GM21786 (cell line): ENCODE results near the gene PHACTR3.

Experiments
- ATAC-seq: cut with Tn5 transposase; IDR thresholded peaks from one replicate; pipeline ENCODE4 v1.9.1; 2021; ENCODE audit not compliant: unreplicated experiment

Gene PHACTR3

DNA sequence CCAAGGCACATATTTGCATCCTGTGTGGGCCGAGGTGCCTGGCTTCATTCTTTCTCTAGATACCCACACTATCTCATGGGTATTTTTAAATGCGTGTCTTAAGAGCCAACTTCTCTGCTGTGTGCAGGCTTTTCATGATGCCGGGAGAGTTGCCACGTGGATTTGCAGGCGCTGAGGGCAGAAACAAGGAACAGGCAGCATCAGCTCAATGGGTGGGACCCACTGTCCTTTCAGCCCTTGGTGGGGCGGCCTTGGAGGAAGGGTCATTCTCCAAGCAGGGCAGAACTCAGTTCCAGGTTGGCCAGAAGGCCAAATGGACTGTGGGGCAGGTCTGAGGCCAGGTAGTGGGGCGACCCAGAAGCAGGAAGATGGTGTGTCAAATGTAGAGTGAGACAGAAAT, 84.7 kb downstream of the PHACTR3 start:
- no peak for ATAC-seq

DNA sequence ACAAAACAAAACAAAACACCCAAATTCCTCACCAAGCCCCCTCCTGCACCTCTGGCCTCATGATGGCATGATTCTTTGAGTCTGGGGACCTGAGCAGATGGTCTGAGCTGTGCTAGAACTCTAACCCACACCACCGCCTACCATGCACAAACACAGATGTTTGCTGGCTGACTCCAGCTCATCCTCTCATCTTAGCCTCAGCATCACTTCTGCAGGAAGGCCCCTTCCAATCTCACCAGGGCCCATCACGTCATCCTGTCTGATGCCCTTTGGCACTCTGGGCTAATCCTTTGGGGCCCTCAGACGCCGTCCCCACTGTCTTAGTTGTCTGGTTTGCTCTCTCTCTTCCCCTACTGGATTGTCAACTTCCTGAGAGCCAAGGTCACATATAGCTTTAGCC, 85.8 kb downstream of the PHACTR3 start:
- no peak for ATAC-seq

DNA sequence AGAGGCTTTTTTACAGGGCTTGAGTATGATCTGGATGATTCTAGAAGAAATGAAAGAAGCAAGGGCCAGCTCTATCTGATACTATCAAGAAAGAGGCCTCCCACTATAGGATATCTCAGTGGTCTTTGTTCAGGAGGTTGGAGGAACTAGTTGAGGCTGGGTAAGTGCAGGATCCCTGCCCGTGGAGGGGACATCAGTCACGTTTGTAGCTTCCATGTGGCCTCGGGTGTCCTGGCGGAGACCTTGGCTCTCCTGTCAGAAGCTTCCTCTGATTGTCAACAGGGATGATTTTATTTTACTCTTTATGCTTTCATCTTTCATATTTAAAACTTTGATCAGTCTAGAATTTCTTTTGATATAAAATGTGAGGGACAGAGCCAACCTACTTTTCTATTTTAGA, 86.6 kb downstream of the PHACTR3 start:
- ATAC-seq = no peak

DNA sequence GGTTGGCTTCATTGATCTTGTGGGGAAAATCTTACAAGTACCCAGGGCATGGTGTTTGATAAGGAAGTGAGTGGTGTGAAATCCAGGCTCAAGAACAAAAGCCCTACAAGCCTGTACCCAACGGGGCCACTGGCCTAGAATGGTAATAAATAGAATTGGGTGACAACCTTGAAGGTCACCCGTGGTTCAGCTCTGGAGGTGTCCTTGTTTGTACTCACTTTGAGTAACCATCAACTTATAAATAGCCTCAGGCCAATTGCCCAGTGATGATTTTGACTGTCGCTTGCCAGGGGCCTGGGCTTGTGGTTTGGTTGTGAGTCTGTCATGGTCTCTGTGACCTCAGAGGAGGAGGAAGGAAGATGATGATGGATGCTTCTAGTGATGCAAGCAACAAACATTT, 87.8 kb downstream of the PHACTR3 start:
- ATAC-seq = no peak

DNA sequence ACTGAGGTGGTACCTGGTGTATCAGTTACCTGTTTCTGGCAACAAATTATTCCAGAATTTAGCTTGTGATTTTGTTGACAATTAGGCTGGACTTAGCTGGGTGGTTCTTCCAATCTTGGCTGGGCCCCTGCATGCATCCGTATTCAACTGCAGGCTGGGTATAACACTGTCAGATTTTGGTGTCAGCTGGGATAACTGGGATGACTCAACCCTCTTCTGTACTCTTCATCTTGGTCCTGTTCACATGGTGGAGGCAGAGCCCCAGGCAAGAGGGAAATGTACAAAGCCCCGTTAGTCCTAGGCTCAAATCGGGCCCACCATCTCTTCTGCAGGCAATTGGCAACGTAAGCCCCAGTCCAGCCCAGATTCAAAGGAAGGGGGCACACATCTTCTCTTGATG, 89.2 kb downstream of the PHACTR3 start:
- ATAC-seq = no peak

DNA sequence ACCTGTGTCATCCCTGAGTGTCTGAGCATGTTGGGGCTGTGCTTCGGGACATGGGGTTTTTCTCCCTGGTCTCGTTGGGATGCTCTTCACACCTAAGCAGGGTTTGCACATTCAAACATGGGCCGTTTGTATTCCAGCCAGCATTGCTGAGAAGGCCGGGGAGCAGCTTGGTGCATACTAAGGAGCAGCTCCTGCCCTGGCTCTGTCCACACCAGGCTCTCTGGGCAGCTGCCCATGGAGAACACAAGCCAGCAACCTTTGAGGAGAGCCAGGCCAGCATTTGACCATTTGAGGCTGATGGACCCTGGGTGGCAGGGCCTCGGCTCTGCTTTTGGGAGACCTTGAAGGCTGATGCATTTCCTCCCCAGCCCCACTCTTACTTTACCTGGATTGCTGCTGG, 92.1 kb downstream of the PHACTR3 start:
- ATAC-seq = no peak

DNA sequence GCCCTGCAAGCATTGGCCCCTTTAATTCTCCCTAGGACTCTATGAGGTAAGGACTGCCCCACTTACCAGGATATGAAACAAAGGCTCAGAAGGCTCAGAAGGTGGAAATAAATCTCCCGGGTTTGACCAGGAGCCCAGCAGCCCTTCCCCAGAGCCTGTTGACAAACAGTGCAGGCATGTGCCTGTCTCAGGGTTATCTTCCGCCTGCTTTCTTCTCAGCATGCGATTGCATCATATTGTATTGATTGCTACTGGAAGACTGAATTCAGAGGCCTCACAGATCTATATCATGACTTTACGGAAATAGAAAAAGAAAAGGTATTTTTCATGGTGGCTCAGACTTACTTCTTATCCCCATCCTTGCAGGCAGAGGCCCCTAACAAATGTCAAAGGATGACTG, 92.7 kb downstream of the PHACTR3 start:
- no peak for ATAC-seq

DNA sequence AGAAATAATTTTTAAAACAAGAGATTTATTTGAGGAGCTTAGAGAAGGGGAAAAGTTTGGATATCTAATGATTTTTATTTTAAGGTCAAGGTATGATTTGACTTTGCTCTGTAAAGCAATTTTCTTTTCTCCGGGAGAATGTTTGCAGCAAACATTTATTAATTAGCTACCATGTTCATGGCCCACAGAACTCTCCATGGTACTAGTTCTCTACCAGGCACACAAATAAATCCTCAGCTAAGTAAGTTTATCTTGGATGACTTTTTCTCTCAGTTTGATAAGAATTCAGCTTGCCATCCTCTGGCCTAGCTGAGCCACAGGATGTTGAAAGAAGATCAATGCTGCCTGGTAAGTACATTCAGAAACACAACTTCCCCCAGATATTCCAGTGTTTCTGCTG, 94.3 kb downstream of the PHACTR3 start:
- no peak for ATAC-seq

DNA sequence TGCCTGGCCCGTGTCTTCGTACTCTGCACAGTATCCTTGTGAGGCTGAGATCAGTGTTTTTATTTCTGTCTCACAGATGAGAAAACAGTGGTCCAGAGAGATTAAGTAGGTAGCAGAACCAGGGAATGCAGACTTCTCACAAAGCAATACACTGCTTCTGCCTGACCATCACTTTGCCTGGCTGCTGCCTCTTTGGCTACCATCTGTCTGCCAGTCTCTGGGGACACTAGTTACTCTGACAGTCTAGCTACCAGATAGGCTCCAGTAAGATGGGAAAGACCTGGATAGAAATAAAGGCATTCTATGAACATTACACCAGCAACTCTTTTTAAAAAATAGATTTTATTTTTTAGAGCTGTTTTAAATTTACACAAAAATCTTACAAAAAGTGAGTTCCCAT, 96.9 kb downstream of the PHACTR3 start:
- no peak for ATAC-seq

DNA sequence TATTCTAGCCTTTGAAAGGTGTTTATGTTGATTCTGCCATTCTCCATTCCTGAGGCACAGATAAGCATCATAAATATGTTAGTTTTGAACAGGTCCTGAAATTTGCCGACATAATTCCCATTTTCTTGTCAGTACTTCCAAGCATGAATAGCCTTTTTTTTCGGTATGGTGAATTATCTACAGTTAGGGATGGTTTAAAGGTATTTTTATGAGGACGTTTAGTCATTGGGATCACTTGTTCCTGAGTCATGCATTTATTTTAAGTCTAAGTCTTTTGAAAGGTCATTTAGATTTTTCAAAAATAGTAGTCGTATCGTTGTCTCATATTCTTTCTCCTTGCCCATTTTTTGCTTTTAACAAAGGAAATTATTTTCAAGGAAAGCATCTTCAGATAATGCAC, 98.7 kb downstream of the PHACTR3 start:
- no peak for ATAC-seq

DNA sequence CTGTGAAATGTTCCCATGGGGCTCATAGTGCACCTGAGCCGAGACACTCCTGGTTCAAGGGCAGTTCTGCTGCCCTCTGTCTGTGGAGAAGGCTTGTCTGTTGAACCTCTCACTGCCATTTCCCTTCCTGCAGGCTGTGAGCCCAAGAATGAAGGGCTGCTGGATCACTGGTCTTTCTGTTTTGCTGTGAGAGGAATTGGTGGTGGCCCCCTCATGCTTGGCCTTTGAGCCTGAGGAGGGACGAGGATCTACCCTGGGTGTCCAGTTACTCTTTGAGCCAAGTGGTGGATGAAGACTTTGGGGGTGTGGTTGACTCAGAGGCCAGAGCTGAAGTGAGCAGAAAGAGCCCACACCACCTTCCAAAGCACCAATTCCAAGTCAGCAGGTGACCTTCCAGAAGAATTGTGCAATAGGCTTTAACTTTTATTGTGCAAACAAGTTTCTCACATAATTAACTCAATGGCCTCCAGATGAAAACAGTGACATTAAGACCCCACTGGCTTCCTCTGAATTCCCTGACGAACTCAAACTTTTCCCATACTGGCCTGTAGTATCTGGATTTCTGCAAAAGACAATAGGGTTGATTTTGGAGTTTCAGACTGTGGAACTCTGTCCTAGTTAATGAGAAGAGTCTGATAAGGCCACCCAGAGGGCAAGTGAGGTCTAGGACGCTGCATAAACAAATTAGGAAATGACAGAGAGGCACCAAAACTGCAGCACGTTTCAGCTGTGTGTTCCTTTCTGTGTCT, 101.5 kb downstream of the PHACTR3 start:
- no peak for ATAC-seq

DNA sequence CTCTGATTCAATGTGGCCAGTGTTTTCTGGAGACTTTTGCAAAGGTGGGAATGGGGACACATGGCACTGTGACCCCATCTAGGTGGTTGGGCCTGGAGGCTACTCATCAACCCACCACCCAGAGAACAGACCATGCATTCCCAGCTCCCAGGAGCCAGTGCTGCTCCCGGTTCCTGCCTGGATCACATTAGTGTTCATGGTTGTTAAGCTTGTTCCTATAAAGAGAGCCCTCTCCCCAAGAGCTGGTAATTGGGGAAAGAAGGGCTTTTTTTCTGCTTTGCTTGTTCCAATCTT, 102.0 kb downstream of the PHACTR3 start:
- no peak for ATAC-seq

DNA sequence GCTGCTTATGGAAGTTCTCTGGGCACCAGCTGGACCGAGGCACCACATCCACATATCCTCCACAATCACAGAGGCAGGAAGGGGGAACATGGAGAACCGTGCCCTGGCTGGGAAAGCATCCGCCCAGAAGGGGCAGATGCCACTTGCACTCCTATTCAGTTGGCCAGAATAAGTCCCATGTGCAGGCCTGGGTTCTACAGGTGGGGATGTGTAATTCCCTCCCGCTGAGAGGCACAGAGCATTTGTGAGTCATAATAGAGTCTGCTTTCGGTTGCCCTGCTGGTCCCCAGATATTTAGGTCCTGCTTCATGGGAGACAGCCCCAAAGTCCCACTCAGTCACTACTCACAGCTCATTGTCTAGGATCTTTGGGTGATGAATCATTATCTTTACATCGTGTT, 104.0 kb downstream of the PHACTR3 start:
- no peak for ATAC-seq

DNA sequence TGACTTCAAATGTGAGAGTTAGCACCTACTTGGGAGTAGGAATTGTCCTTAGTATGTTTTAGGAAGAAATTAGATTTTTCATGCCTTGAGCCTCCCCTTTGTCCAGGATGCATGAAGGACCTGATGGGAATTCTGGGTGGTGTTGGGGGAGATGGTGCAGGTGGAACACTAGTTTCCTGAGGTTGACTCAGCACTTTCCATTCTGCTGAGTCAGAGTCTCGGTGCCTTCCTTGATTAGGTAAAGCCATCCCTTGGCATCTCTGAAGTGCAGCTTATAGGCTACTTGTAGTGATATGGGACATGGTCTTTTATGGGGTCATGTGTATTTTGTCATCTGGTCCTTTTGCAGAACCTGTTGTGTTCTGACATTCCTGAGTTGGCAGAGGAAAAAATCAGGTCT, 105.3 kb downstream of the PHACTR3 start:
- ATAC-seq = no peak

DNA sequence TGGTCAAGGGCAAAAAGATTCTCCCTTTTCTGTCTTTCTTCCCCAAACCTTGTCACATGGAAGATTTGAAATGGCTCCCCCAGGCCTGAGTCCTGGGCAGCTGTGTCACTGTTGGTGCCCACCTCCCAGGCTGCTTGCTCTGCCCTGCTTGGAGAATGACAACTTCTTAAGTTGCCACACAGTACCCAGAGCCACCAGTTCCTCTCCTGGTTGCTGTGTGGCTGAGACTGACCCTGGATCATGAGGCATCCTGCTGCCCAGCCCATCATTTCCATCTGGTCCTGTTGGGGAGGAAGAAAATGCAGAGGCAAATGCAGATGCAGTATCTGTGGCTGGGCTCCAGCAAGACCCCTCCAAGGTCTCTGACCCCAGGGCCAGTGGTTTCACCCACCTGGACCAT, 113.7 kb downstream of the PHACTR3 start:
- no peak for ATAC-seq

DNA sequence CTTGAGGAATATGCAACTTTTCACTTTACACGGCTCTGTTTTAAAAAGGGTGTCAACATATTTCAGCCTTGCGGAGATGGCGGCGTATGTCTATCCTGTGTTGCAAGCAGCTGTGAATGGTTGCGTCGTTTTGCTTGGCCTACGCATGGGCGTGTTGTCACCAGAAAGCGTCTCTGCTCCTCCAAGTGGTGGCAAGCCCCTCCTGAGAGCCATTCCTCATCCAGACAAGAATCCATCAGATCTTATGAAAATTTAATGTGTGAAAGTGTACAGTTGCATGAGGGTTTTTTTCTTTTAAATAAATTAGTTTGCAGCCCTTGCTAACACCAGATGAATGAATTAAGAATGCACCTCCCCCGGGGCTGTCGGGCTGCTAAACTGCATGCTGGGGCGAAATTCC, 114.4 kb downstream of the PHACTR3 start:
- no peak for ATAC-seq

DNA sequence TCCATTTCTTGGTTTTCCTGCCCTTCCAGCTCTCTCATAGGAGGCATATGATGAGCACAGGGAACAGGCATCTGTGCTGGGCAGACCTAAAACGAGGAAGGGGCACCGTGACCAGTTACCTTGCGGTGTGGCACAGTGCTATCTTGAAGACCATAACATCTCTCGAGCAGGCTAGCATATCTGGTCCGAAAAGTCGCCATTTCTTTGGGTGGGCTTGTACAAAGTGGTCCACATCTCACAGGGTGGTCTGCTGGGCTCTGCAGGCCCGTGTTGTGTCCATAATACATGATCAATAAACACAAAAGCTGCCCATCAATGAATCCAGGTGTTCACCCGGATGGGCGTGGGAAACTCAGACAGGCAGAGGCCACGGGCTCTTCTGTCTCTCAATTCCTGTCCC, 115.7 kb downstream of the PHACTR3 start:
- ATAC-seq = no peak

DNA sequence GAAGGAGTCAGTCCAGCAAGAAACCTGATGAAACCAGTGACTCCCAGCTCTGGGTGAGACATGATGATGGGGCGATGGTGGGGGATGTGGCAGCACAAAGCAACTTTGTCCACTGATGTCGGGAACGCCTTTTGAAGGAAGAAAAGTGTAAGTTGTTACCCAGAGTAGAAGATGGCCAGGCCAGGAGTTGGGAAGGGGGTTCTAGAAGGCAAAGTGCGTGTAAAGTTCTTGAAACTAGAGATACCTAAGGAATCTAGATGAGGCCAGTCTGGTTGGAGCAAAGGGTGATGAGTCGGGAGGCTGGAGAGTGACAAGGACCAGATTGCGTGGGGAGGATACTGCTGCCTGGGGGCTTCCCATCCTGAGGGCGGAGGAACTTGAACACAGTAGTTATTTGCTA, 117.0 kb downstream of the PHACTR3 start:
- no peak for ATAC-seq

DNA sequence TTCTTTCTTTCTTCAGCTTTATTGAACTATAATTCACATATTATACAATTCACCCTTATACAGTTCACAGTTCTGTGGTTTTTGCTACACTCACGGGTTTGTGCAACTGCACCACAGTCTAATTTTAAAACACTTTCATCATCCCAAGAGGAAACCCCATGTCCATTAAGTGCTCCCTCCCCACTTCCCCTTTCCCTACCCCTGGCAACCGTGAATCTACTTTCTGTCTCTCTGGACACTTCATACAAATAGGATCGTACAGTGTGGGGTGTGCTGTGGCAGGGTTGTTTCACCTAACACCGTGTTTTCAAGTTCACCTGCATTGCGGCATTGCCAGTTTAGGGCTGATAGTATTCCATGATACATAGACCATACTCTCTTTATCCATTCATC, 118.8 kb downstream of the PHACTR3 start:
- no peak for ATAC-seq

DNA sequence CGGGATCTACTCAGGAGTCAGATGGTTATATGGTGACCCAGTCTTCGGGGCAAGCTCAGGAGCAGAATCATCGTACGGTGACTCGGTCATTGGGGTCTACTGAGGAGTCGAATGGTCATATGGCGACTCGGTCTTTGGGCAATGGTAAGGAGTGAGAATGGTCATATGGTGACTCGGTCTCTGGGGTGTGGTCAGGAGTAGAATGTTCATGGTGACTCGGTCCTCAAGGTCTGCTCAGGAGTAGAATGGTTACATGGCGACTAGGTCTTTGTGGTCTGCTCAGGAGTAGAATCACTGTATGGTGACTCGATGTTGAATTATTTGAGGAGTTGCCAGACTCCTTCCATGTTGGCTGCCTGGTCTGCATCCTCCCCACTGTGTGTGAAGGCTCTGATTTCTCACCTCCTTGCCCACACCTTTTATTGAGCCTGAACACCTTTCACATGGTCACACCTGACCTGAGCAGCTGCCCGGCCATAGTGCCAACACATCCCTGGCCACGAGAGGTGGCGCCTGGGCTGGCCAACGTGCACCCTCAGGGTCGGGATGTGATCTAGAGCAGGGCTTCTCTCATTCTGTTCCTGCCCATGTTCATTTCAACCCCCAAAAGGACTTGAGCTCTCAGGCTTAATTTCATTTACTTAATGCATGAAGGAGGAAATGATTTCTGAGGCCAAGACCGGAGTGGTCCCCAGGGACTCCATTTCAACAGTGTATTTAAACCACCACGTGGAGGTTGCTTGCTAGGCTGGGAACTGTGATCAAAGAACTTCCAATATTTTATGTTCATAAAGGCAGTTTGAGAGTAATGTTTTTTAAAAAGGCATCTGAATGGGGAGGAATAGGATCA, 119.5 kb downstream of the PHACTR3 start:
- no peak for ATAC-seq

DNA sequence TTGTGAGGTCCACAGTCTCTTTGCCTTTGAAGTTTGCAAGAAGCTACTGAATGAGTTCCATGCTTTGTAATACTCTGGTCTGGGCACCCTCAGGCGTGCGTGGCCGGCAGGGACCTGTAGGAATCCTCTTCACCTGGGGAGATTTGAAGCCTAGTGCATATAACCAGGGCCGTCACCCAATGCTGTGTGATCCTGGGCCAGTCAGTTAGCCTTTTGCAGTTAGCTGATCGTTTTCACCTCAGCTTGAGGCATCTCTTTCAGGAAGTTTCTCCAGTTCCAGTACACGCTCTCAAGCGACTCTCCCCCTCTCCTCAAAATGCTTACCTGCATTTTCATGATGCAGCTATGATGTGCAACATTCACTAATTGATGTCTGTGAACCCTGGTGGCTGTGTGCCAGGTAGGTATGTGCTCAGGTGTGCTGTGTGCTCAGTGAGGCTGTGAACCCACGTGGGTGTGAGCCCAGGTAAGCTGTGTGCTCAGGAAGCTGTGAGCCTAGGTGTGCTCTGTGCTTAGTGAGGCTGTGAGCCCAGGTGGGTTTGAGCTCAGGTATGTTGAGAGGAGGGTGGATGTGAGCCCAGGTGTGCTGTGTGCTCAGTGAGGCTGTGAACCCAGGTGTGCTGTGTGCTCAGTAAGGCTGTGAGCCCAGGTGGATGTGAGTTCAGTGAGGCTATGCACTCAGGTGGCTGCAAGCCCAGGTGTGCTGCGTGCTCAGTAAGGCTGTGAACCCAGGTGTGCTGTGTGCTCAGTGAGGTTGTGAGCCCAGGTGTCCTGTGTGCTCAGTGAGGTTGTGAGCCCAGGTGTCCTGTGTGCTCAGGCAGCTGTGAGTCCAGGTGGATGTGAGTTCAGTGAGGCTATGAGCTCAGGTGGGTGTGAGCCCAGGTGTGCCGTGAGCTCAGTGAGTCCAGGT, 120.4 kb downstream of the PHACTR3 start:
- ATAC-seq = no peak
